H1 (cell line): ENCODE data around the gene UBE2E2. TPM values are rescaled to one million over a fixed set of nuclear protein-coding genes. Genes with fewer than 3 reads are reported as not detected.

Source experiments
- KDM4A ChIP-seq: IDR thresholded peaks from one replicate; pipeline ENCODE4 v1.7.1; 2012; ENCODE audit warnings: low read depth, mild to moderate bottlenecking, moderate library complexity, low read length, inconsistent platforms; ENCODE audit not compliant: severe bottlenecking
- TAF7 ChIP-seq: optimal IDR thresholded peaks from 2 replicates; pipeline ENCODE3; 2011; ENCODE audit warnings: low read depth, mild to moderate bottlenecking, inconsistent platforms, low read length, moderate library complexity, borderline replicate concordance
- polyA plus RNA-seq, 7 experiments: library from polyadenylated mRNA; depleted of rRNA in 3 of 7; stranded (reverse) in 5 of 7; unstranded in 2 of 7; fragments of >200 nt in 5 of 7; fragments of 200-250 nt in 2 of 7; gene quantifications; 1 replicate in 5 of 7; 2 replicates in 1 of 7; 4 replicates in 1 of 7; pipeline versions ENCODE4 v1.2.1 to v1.2.3, GENCODE V29; 2011 to 2013; ENCODE audit warnings: missing spikeins in 2 of 7, mixed read lengths in 2 of 7
- total RNA-seq: library from RNA; stranded (reverse); fragmentation: NEBNext Ultra II Directional; extraction: Animal tissue kit (Norgen Biotek cat#: 25700); gene quantifications from 2 replicates; pipeline ENCODE4 v1.2.1, GENCODE V29; 2021
- TF ChIP-seq, protein P1 (sequence below): fragments of 300-600 bp; sonication (generic); IDR thresholded peaks from 2 replicates; pipeline ENCODE4 v1.7.1; 2012; ENCODE audit warnings: low read length, moderate library complexity, mild to moderate bottlenecking, inconsistent platforms; ENCODE audit not compliant: insufficient replicate concordance

Gene UBE2E2
- total and polyA plus RNA-seq, 2 of the 8 experiments (the other 6 are each of a cell fraction or from before 2014, with no cell fraction given): 57.6 to 70.6 TPM

DNA sequence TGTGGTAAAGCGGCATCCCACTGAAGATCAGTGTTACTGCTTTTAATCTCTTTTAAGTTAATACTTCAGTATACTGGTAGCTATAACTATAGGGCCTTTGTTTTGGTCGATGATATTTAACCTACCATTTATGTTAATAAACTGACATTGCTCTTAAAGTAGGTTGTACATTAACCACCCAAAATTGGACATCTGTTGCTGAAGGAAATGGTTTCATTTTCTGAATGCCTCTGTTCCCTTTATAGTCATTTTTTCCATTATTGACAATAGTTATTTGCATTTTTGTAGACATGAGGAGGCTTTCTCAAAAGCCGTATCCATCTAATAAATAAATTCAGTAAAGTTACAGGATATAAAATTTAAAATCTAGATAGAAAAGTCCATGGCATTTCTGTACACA lies 350.2 kb downstream of the UBE2E2 start (continued):
- TF ChIP-seq, protein P1, sequence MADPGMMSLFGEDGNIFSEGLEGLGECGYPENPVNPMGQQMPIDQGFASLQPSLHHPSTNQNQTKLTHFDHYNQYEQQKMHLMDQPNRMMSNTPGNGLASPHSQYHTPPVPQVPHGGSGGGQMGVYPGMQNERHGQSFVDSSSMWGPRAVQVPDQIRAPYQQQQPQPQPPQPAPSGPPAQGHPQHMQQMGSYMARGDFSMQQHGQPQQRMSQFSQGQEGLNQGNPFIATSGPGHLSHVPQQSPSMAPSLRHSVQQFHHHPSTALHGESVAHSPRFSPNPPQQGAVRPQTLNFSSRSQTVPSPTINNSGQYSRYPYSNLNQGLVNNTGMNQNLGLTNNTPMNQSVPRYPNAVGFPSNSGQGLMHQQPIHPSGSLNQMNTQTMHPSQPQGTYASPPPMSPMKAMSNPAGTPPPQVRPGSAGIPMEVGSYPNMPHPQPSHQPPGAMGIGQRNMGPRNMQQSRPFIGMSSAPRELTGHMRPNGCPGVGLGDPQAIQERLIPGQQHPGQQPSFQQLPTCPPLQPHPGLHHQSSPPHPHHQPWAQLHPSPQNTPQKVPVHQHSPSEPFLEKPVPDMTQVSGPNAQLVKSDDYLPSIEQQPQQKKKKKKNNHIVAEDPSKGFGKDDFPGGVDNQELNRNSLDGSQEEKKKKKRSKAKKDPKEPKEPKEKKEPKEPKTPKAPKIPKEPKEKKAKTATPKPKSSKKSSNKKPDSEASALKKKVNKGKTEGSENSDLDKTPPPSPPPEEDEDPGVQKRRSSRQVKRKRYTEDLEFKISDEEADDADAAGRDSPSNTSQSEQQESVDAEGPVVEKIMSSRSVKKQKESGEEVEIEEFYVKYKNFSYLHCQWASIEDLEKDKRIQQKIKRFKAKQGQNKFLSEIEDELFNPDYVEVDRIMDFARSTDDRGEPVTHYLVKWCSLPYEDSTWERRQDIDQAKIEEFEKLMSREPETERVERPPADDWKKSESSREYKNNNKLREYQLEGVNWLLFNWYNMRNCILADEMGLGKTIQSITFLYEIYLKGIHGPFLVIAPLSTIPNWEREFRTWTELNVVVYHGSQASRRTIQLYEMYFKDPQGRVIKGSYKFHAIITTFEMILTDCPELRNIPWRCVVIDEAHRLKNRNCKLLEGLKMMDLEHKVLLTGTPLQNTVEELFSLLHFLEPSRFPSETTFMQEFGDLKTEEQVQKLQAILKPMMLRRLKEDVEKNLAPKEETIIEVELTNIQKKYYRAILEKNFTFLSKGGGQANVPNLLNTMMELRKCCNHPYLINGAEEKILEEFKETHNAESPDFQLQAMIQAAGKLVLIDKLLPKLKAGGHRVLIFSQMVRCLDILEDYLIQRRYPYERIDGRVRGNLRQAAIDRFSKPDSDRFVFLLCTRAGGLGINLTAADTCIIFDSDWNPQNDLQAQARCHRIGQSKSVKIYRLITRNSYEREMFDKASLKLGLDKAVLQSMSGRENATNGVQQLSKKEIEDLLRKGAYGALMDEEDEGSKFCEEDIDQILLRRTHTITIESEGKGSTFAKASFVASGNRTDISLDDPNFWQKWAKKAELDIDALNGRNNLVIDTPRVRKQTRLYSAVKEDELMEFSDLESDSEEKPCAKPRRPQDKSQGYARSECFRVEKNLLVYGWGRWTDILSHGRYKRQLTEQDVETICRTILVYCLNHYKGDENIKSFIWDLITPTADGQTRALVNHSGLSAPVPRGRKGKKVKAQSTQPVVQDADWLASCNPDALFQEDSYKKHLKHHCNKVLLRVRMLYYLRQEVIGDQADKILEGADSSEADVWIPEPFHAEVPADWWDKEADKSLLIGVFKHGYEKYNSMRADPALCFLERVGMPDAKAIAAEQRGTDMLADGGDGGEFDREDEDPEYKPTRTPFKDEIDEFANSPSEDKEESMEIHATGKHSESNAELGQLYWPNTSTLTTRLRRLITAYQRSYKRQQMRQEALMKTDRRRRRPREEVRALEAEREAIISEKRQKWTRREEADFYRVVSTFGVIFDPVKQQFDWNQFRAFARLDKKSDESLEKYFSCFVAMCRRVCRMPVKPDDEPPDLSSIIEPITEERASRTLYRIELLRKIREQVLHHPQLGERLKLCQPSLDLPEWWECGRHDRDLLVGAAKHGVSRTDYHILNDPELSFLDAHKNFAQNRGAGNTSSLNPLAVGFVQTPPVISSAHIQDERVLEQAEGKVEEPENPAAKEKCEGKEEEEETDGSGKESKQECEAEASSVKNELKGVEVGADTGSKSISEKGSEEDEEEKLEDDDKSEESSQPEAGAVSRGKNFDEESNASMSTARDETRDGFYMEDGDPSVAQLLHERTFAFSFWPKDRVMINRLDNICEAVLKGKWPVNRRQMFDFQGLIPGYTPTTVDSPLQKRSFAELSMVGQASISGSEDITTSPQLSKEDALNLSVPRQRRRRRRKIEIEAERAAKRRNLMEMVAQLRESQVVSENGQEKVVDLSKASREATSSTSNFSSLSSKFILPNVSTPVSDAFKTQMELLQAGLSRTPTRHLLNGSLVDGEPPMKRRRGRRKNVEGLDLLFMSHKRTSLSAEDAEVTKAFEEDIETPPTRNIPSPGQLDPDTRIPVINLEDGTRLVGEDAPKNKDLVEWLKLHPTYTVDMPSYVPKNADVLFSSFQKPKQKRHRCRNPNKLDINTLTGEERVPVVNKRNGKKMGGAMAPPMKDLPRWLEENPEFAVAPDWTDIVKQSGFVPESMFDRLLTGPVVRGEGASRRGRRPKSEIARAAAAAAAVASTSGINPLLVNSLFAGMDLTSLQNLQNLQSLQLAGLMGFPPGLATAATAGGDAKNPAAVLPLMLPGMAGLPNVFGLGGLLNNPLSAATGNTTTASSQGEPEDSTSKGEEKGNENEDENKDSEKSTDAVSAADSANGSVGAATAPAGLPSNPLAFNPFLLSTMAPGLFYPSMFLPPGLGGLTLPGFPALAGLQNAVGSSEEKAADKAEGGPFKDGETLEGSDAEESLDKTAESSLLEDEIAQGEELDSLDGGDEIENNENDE: no peak
- TF ChIP-seq TAF7 (no peak), KDM4A (no peak)
